Activated CD4-positive, alpha-beta memory T cell treated with anti-CD3 and anti-CD28 coated beads for 36 hours (primary cell): ENCODE data around the gene NDUFA13. TPM values are rescaled to one million over a fixed set of nuclear protein-coding genes. Genes with fewer than 3 reads are reported as not detected.

Source experiments
- CTCF ChIA-PET: fragments of 350-600 bp; sonication (Branson Sonifier 250); formaldehyde crosslinking; loops from one replicate; lab custom pipeline; 2021; ENCODE audit warnings: antibody characterized with exemption, inconsistent platforms; lab: Charles Lee
- POLR2A ChIA-PET: fragments of 350-600 bp; sonication (Branson Sonifier 250); formaldehyde crosslinking; loops from one replicate; lab custom pipeline; 2021; ENCODE audit warnings: antibody characterized with exemption; lab: Charles Lee
- DNase-seq: peaks from one replicate; pipeline ENCODE4 v3.0.0-alpha.2; 2020
- H3K27ac Mint-ChIP-seq: one replicate; pipeline ENCODE4 v1.8.0; 2021; ENCODE audit warnings: mixed read lengths
- H3K27me3 Mint-ChIP-seq: one replicate; pipeline ENCODE4 v1.8.0; 2021; ENCODE audit warnings: mixed read lengths
- H3K36me3 Mint-ChIP-seq: one replicate; pipeline ENCODE4 v1.8.0; 2021; ENCODE audit warnings: mixed read lengths
- H3K4me1 Mint-ChIP-seq: one replicate; pipeline ENCODE4 v1.8.0; 2021; ENCODE audit warnings: low read depth, mixed read lengths
- H3K4me3 Mint-ChIP-seq: one replicate; pipeline ENCODE4 v1.8.0; 2021; ENCODE audit warnings: mild to moderate bottlenecking, mixed read lengths
- H3K9me3 Mint-ChIP-seq: one replicate; pipeline ENCODE4 v1.8.0; 2021; ENCODE audit warnings: mixed read lengths
- intact Hi-C: fragments of 100-400 bp; cut with micrococcal nuclease; formaldehyde crosslinking; loops from one replicate; pipeline ENCODE4 v1.15.1; 2023
- total RNA-seq, 2 experiments: library from RNA; stranded (reverse); gene quantifications; one replicate each; pipeline ENCODE4 v1.2.3, GENCODE V29; 2021

Gene NDUFA13
- total RNA-seq, 2 experiments from 2014 or later, result 365 to 374 TPM

DNA sequence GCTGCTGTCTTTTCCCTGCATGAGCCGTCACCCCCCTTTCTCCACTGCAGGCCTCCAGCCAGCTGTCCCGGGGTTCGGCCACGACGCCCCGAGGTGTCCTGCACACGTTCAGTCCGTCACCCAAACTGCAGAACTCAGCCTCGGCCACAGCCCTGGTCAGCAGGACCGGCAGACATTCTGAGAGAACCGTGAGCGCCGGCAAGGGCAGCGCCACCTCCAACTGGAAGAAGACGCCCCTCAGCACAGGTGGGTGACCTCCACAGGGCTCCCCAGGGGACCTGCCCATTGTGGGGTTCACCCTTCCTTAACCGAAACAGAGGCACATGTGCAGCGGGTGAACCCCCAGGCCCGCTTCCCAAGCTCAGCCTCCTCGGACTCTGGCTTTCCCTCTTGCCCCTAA, 13.7 kb upstream of the NDUFA13 start:
- intact Hi-C loops, result no loop called here
- H3K4me3 Mint-ChIP-seq, result no peak overlapping the region
- no peaks in the 10 kb centered on the region for H3K4me1 Mint-ChIP-seq
- H3K36me3 Mint-ChIP-seq, result peaks cover 23% of the 10 kb centered on the region
- H3K9me3 Mint-ChIP-seq, result no peaks in the 10 kb centered on the region
- ChIA-PET CTCF (no interaction called here), POLR2A (no interaction called here)
- H3K27me3 Mint-ChIP-seq, result no peaks in the 10 kb centered on the region
- DNase-seq, result no peak
- H3K27ac Mint-ChIP-seq, result no peak overlapping the region

GRCh38 chr19:19502808-19503602, 13.0 kb upstream of the NDUFA13 start:
- intact Hi-C loops, result no loop called here
- H3K9me3 Mint-ChIP-seq, result no peaks in the 10 kb centered on the region
- no peak overlapping the region for H3K27ac Mint-ChIP-seq
- no peaks in the 10 kb centered on the region for H3K27me3 Mint-ChIP-seq
- ChIA-PET CTCF (no interaction called here), POLR2A (no interaction called here)
- no peak for DNase-seq
- peaks cover 26% of the 10 kb centered on the region for H3K36me3 Mint-ChIP-seq
- no peak overlapping the region for H3K4me3 Mint-ChIP-seq
- H3K4me1 Mint-ChIP-seq, result no peaks in the 10 kb centered on the region

DNA sequence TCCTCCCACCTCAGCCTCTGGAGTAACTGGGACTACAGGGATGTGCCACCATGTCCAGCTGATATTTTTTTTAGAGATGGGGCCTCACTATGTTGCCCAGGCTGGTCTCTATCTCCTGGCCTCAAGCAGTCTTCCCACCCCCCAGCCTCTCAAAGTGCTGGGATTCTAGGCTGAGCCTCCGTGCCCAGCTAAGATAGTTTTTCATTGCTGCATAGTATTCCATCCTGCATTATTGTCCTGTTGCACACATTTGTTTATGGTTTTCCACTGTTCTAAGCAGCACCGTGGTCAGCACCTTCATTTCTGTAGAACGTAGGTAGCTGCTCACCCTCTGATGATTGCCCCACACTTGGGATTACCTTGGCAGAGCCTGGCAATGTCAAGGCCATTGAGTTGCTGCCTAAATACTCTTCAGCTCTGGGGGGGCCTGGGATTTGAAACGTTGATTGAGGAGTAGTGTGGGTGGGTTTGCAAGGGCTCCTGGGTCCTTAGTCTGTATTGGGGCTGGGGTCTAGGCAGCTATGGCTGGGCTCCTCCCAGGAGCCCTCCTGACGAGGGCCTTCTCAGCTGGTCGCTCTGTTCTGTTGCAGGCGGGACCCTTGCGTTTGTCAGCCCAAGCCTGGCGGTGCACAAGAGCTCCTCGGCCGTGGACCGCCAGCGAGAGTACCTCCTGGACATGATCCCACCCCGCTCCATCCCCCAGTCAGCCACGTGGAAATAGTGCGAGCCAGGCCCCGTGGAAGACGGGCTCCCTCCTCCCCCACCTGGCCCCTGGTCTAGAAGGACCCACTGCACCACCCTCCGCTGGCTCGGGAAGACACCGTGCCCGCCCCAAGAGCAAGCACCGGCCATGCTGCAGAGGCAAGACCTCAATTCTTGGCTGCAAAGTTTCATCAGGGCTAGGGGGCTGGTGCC, 11.0 kb upstream of the NDUFA13 start:
- Mint-ChIP-seq H3K9me3 (no peaks in the 10 kb centered on the region), H3K27me3 (no peaks in the 10 kb centered on the region), H3K27ac (no peak overlapping the region), H3K36me3 (peaks cover 22% of the 10 kb centered on the region), H3K4me1 (no peaks in the 10 kb centered on the region), H3K4me3 (no peak overlapping the region)
- no peak for DNase-seq
- intact Hi-C loops, result no loop called here
- POLR2A ChIA-PET, result no interaction called here
- CTCF ChIA-PET, result interaction anchor here (1.1 kb wide), 1 partner anchor 15 kb away, joined by 3 read pairs; no protein-coding TSS in a partner anchor

DNA sequence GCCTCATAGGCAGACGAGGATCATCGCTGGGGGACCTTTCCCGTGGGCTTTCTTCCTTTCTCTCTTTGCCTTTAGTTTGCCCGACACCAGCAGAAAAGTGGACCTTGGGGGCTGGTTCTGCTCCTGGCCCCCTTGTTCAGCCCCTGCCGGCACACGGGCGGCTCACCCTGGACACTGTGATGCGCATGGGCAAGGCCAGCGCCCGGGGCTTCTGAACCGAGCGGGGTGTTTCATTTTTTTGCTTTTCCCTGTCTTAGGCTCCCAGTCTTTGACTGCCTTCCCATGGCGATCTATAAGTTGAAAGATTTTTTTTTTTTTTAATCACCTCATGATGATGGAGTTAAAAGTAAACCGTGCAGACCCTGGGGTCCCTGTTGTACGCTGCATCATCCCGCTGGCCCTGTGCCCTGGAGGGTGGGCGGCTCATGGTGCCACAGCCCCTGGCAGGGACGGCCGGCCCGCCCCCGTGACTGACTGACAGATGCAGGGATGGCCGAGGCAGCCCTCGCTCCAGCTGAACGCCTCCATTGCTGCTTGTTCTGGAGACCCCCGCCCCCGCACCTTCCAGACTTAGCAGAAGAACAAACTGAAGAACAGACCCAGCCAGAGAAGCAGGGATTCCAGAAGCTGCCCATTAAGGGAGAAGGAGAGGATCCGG, 10.2 kb upstream of the NDUFA13 start:
- ChIA-PET CTCF (no interaction called here), POLR2A (no interaction called here)
- no peak overlapping the region for H3K27ac Mint-ChIP-seq
- intact Hi-C loops, result no loop called here
- peaks cover 22% of the 10 kb centered on the region for H3K36me3 Mint-ChIP-seq
- no peaks in the 10 kb centered on the region for H3K4me1 Mint-ChIP-seq
- no peaks in the 10 kb centered on the region for H3K27me3 Mint-ChIP-seq
- H3K4me3 Mint-ChIP-seq, result no peak overlapping the region
- H3K9me3 Mint-ChIP-seq, result no peaks in the 10 kb centered on the region
- DNase-seq, result no peak

GRCh38 chr19:19506592-19506991, 9.4 kb upstream of the NDUFA13 start:
- H3K36me3 Mint-ChIP-seq, result peaks cover 18% of the 10 kb centered on the region
- H3K9me3 Mint-ChIP-seq, result no peaks in the 10 kb centered on the region
- DNase-seq, result no peak
- intact Hi-C loops, result no loop called here
- H3K4me3 Mint-ChIP-seq, result no peak overlapping the region
- no peaks in the 10 kb centered on the region for H3K4me1 Mint-ChIP-seq
- no peak overlapping the region for H3K27ac Mint-ChIP-seq
- CTCF ChIA-PET, result interaction anchor here (1.1 kb wide), 1 partner anchor 16 kb away, joined by 5 read pairs; no protein-coding TSS in a partner anchor
- no peaks in the 10 kb centered on the region for H3K27me3 Mint-ChIP-seq
- POLR2A ChIA-PET, result interaction anchor here (0.6 kb wide), 1 partner anchor 31 kb away, joined by 3 read pairs; no protein-coding TSS in a partner anchor

DNA sequence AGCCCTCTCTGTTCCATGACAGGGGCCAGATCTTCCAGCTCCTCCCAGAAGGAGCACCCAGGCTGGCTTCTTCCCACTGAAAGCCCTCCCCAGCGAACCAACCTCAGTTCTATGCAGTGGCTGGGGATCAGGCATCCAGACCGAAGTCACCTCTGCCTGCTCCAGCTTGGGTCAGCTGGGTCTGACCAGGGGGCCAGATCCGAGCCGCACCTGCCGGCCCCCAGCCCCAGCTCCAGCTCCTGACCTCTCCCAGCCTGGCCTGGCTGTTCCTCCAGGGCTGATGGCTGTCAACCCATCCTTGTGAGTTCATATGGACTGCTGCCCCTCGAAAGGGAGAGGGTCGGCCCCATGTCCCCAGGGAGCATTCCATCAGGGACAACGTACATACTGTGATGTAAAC, 8.7 kb upstream of the NDUFA13 start:
- intact Hi-C loops, result no loop called here
- H3K4me1 Mint-ChIP-seq, result no peaks in the 10 kb centered on the region
- DNase-seq, result no peak
- no peak overlapping the region for H3K4me3 Mint-ChIP-seq
- CTCF ChIA-PET, result interaction anchor here (1.1 kb wide), 1 partner anchor 17 kb away, joined by 5 read pairs; no protein-coding TSS in a partner anchor
- no peaks in the 10 kb centered on the region for H3K27me3 Mint-ChIP-seq
- H3K36me3 Mint-ChIP-seq, result peaks cover 14% of the 10 kb centered on the region
- POLR2A ChIA-PET, result no interaction called here
- no peaks in the 10 kb centered on the region for H3K9me3 Mint-ChIP-seq
- no peak overlapping the region for H3K27ac Mint-ChIP-seq

GRCh38 chr19:19508217-19508616, 7.8 kb upstream of the NDUFA13 start:
- Mint-ChIP-seq H3K4me1 (no peaks in the 10 kb centered on the region), H3K4me3 (no peak overlapping the region), H3K36me3 (peaks cover 14% of the 10 kb centered on the region), H3K27me3 (no peaks in the 10 kb centered on the region), H3K9me3 (no peaks in the 10 kb centered on the region), H3K27ac (no peak overlapping the region)
- POLR2A ChIA-PET, result interaction anchor here (0.6 kb wide), 1 partner anchor 31 kb away, joined by 6 read pairs; no protein-coding TSS in a partner anchor
- no peak for DNase-seq
- intact Hi-C loops, result no loop called here
- CTCF ChIA-PET, result interaction anchor here (0.6 to 1.0 kb wide), 2 partner anchors 47 to 141 kb away, joined by 3 to 4 read pairs; no protein-coding TSS in a partner anchor

- ChIA-PET CTCF (interaction anchor here (0.7 to 1.4 kb wide), 3 partner anchors 20 to 113 kb away, joined by 3 to 7 read pairs (median 3); no protein-coding TSS in a partner anchor), POLR2A (no interaction called here)
- no peak overlapping the region for H3K4me3 Mint-ChIP-seq
- peaks cover 14% of the 10 kb centered on the region for H3K36me3 Mint-ChIP-seq
- H3K27me3 Mint-ChIP-seq, result no peaks in the 10 kb centered on the region
- no peaks in the 10 kb centered on the region for H3K9me3 Mint-ChIP-seq
- intact Hi-C loops, result no loop called here
- no peak overlapping the region for H3K27ac Mint-ChIP-seq
- no peak for DNase-seq
- no peaks in the 10 kb centered on the region for H3K4me1 Mint-ChIP-seq
Observed at GRCh38 chr19:19510432-19510831, 5.6 kb upstream of the NDUFA13 start.

GRCh38 chr19:19513682-19514081, 2.3 kb upstream of the NDUFA13 start:
- Mint-ChIP-seq H3K4me1 (peaks cover 14% of the 10 kb centered on the region), H3K27ac (no peak overlapping the region), H3K4me3 (no peak overlapping the region), H3K36me3 (peaks cover 8% of the 10 kb centered on the region), H3K9me3 (no peaks in the 10 kb centered on the region), H3K27me3 (no peaks in the 10 kb centered on the region)
- POLR2A ChIA-PET, result no interaction called here
- CTCF ChIA-PET, result no interaction called here
- intact Hi-C loops, result no loop called here
- DNase-seq, result no peak

GRCh38 chr19:19514215-19514657, 1.8 kb upstream of the NDUFA13 start:
- Mint-ChIP-seq H3K27me3 (no peaks in the 10 kb centered on the region), H3K4me3 (no peak overlapping the region), H3K9me3 (no peaks in the 10 kb centered on the region), H3K27ac (no peak overlapping the region), H3K36me3 (peaks cover 11% of the 10 kb centered on the region), H3K4me1 (peaks cover 16% of the 10 kb centered on the region)
- no peak for DNase-seq
- POLR2A ChIA-PET, result no interaction called here
- intact Hi-C loops, result no loop called here
- CTCF ChIA-PET, result interaction anchor here (1.6 kb wide), 1 partner anchor 148 kb away, joined by 4 read pairs; no protein-coding TSS in a partner anchor

DNA sequence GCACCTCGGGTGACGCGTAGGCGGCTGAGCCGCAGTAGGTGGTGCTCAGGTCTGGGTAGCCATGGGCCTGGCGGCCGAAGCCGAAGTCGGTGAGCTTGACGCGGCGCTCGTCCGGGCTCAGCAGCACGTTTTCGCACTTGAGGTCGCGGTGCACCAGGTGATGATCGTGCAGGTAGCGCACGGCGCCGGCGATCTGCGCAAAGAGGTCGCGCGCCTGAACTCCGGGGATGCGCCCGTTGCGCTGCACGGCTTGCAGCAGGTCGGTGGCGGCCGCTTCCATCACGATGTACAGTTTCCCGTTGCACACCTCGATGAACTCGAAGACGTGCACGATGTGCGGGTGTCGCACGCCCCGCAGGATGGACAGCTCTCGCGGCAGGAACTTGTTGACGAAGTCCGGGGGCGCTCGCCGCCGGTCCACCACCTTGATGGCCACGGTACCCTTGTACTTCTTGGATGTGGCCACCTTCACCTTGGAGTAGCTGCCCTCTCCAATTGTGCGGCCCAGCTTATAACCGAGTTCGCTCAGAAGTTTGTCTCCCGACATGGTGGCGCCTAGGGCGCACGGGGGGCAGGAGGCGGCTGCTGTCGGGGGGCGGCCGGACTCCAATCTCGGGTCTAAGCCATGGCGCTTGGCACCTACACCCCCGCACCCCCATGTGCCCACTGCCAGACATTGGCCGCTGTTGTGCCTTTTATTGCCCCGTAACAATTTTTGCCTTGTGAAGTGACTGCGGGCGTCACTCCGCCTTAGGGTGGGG, 964 bp upstream of the NDUFA13 start, which contains the start of gene TSSK6:
Gene TSSK6 (minus strand): TSS at position 668 of the 761 bp plus-strand sequence. CDS start 121 bp downstream, at position 547.
- H3K36me3 Mint-ChIP-seq, result peaks cover 15% of the 10 kb centered on the region
- intact Hi-C loops, result no loop called here
- CTCF ChIA-PET, result interaction anchor here (0.8 to 2.6 kb wide), 6 partner anchors 17 to 150 kb away, joined by 3 to 20 read pairs (median 6); no protein-coding TSS in a partner anchor

More for the DNA sequence above, 964 bp upstream of the NDUFA13 start, which contains the start of gene TSSK6:
- peaks cover 21% of the 10 kb centered on the region for H3K4me1 Mint-ChIP-seq
- H3K9me3 Mint-ChIP-seq, result no peaks in the 10 kb centered on the region
- H3K4me3 Mint-ChIP-seq, result peak within 1 kb of the TSS; percentile 94
- peak within 1 kb of the TSS; percentile 94 for H3K27ac Mint-ChIP-seq
- H3K27me3 Mint-ChIP-seq, result no peaks in the 10 kb centered on the region
- no peak for DNase-seq
- POLR2A ChIA-PET, result interaction anchor here (0.7 to 1.6 kb wide), 5 partner anchors 14 to 151 kb away, joined by 3 to 8 read pairs (median 4); no protein-coding TSS in a partner anchor
